D341Med (cell line): ENCODE results near the gene PRKG2.

Experiments
- DNase-seq: peaks from one replicate; pipeline ENCODE4 v3.0.0; 2012; ENCODE audit warnings: low spot score

The PRKG2 gene

GRCh38 chr4:81217779-81218178 is 2.8 kb upstream of the PRKG2 start:
- DNase-seq: no peak

GRCh38 chr4:81215931-81216330 is 909 bp upstream of the PRKG2 start:
- no peak for DNase-seq

- no peak for DNase-seq
Observed at GRCh38 chr4:81214144-81214880, 710 bp downstream of the PRKG2 start.

- DNase-seq: no peak
Observed at GRCh38 chr4:81213671-81214070, 1.4 kb downstream of the PRKG2 start.

- DNase-seq: no peak
Observed at GRCh38 chr4:81211956-81212355, 3.1 kb downstream of the PRKG2 start.

- no peak for DNase-seq
Observed at GRCh38 chr4:81207828-81208227, 7.2 kb downstream of the PRKG2 start.

- no peak for DNase-seq
Observed at GRCh38 chr4:81205302-81205701, 9.7 kb downstream of the PRKG2 start.

- no peak for DNase-seq
Observed at GRCh38 chr4:81204571-81204970, 10.5 kb downstream of the PRKG2 start.

GRCh38 chr4:81199831-81200230 is 15.2 kb downstream of the PRKG2 start:
- no peak for DNase-seq

DNA sequence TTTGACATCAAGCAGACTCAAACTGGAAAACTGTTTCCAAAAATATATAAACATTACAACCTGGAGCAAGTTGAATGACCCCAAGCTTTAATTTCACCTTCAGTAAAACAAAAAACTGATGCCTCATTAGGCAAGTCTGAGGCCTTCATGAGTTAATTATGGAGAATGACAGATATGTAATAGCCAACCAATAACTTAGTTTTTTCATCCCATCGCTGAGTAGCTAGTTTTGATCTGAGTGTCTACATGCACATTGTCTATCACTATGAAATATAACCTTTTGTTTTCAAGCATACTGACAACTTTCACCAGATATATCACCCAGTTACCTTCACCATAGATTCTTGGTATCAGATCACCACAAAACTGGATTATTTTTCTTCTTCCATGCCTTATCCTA is 16.4 kb downstream of the PRKG2 start:
- DNase-seq: no peak

DNA sequence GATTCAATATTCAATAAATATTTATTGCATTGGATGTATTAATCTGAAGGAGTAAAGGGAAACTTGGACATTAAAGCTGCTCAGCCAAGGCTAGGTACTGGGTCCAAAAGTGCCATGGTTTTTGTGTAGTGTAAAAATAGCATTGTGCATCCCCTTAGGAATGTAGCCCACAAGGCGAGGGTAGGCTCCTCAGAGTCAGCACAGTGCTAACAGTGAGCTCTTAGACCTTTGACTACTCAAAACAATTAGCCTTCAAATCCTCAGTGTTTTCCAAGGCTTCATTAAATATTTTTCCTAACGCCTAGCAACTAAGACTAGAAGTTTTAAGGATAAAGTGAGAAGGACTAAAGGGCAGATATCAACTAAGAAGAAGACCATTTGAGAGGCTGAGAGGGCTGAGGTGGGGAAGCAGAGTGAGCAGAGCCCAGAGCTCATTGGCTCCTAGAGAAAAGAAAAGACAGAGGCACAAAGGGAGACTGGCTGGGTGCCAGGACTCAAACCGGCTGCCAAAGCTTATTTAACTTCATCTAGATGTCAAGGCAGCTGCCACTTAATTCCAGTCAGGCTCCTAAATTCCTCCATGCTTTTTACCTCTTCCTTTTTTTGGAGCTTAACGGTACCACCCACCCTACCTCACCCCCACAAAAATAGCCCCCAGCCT is 17.0 kb downstream of the PRKG2 start:
- peak; percentile 58 for DNase-seq

DNA sequence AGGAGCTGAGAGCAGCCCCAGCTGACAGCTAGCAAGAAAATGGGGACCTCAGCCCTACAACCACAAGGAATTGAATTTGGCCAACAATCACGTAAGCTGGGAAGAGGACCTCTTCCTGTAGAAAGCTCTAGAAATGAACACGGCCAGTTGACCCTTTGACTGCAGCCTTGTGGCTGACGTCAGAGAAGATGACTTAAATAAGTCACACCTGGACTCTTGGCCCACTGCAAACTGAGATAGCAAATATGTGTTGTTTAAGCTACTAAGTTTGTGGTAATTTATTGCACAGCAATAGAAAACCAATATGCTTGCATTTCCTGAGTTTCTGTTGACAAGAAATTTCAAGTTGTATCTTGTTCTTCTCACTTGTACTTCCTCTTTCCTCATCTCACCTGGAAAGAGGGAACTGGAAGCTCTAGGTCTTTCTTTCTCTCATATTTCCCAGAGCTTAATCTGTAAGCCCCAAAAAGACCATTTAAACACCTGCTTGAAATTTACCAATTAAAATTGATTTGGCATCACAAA is 18.8 kb downstream of the PRKG2 start:
- DNase-seq: no peak

DNA sequence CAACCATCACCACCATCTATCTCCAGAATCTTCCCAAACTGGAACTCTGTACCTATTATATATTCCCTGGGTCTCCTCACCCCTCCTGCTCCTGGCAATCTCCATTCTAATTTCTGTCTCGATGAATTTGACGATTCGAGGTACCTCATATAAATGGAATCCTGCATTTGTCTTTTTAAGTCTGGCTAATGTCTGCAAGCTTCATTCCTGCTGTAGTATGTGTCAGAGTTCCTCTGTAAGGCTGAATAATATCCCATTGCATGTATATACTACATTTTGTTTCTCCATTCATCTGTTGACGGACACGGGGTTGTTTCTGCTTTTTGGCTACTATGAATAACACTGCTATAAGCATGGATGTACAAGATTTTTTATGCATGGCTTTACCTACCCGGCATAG is 19.5 kb downstream of the PRKG2 start:
- DNase-seq: no peak

DNA sequence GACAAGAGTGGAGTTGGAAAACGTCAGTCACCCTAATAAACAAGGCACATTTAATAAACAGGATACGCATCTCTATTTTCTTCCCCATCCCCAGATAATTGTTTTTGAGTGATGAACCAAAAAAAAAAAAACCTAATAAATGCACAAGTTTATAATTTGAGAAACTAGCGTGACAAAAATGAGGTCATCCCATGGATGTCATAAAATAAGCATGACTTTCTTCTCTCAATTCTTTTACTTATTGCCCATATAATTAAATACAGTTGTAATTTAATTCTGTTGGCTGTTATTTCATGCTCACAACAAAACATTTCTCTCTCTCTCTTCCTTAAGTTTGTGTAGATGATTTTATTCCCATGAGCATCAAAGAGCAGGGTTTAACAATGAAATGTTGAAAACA is 20.7 kb downstream of the PRKG2 start:
- no peak for DNase-seq

DNA sequence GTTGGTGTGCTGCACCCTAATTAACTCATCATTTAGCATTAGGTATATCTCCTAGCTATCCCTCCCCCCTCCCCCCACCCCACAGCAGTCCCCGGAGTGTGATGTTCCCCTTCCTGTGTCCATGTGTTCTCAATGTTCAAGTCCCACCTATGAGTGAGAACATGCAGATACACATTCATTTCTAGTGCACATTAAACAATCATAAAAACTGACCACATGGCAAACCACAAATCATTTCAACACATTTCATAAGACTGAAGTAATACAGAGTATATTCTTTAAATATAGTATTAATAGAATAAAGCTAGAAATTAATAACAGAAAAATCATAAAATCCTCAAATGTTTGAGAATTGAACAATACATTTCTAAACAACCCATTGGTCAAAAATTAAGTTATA is 34.1 kb downstream of the PRKG2 start:
- no peak for DNase-seq

DNA sequence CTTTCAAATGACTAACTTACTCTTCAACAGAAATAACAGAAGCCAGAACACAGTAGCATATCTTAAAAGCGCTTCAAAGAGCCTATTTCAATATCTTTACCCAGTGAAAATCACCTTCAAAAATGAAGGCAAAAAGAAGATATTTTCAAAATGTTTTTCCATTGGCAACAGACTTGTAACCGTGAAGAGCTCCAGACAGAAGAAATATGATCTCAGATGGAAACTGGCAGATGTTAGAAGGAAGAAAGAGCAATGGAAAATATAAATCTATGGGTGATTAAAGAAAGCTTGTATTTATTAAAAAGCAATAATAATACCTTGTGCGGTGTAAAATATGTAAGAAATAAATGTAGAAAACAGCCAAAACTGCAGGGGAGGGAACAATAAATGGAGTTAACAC is 35.7 kb downstream of the PRKG2 start:
- DNase-seq: no peak

DNA sequence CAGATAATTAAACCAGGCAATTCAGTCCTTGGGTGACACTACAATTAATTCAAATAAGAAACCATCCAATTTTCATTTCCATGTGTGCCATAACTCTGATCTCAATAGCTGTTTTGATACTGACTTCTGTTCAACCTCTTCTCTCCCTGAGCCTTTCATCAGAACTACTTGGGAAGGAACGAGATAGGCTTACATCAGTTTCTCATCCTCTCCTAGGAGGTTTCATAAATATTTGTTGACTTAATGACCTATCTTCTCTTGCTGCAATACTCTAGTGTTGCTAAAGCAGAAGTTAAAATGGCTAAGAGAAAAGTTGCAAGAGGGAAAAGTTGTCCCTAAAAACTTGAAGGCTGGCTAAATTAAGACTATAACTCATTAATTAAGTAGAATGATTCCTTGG is 41.8 kb downstream of the PRKG2 start:
- DNase-seq: no peak

- DNase-seq: no peak
Observed at GRCh38 chr4:81166458-81167160, 48.4 kb downstream of the PRKG2 start.

GRCh38 chr4:81165861-81166430 is 49.1 kb downstream of the PRKG2 start:
- DNase-seq: peak; percentile 51

GRCh38 chr4:81164623-81165416 is 50.2 kb downstream of the PRKG2 start:
- DNase-seq: no peak

DNA sequence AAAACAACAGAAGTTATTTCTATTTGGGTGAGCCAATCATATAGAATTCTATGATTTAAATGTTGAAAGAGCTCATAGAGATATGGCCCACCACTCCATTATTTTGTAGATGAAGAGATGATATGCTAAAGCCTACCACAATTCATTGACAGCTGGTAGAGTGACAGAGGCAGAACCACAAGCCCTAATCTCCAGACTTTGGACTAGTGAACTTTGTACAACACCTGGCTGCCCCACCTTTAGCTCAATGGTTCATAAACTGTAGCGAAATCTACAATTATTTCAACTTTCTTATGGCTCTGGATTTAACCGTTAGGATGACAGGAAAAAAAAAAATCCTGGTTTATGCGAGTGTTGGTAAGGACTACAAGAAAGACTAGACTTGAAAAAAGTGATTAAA is 50.9 kb downstream of the PRKG2 start:
- no peak for DNase-seq
